Measurements from ENCODE around the gene EPC1.
A peak's percentile ranks its signal among the peaks of the same experiment; 100 is the strongest.
"Not testable (repeated sequence)": the region's sequence is repeated elsewhere in the genome, so short reads cannot be mapped to it uniquely, and the experiment has no call there.

The EPC1 gene

GRCh38 chr10:32268788-32269187 is 78.2 kb downstream of the EPC1 start:
- DNase-seq, result no peak

- DNase-seq, result no peak
These were observed 80.0 kb downstream of the EPC1 start for GRCh38 chr10:32266979-32267378.

- no peak for DNase-seq
These were observed 80.4 kb downstream of the EPC1 start for GRCh38 chr10:32266566-32266965.

- DNase-seq, result no peak
These were observed 81.2 kb downstream of the EPC1 start for GRCh38 chr10:32265756-32266155.

GRCh38 chr10:32263300-32263699 is 83.7 kb downstream of the EPC1 start:
- DNase-seq, result no peak

GRCh38 chr10:32259551-32259950 is 87.4 kb downstream of the EPC1 start:
- no peak for DNase-seq

GRCh38 chr10:32256613-32257437 is 90.1 kb downstream of the EPC1 start:
- DNase-seq, result peak; percentile 56

- DNase-seq, result no peak
These were observed 93.1 kb downstream of the EPC1 start for GRCh38 chr10:32253821-32254220.

- DNase-seq, result no peak
These were observed 93.7 kb downstream of the EPC1 start for GRCh38 chr10:32253276-32253675.

- DNase-seq, result not testable (repeated sequence)
These were observed 96.5 kb downstream of the EPC1 start for GRCh38 chr10:32250489-32250888.

- no peak for DNase-seq
These were observed 100.3 kb downstream of the EPC1 start for GRCh38 chr10:32246685-32247084.

- no peak for DNase-seq
These were observed 101.2 kb downstream of the EPC1 start for GRCh38 chr10:32245760-32246159.

- DNase-seq, result no peak
These were observed 102.3 kb downstream of the EPC1 start for GRCh38 chr10:32244421-32245207.

- no peak for DNase-seq
These were observed 102.9 kb downstream of the EPC1 start for GRCh38 chr10:32244011-32244410.

- no peak for DNase-seq
These were observed 105.0 kb downstream of the EPC1 start for GRCh38 chr10:32241946-32242345.

- no peak for DNase-seq
These were observed 106.5 kb downstream of the EPC1 start for GRCh38 chr10:32240471-32240870.

GRCh38 chr10:32239769-32240168 is 107.2 kb downstream of the EPC1 start:
- DNase-seq, result no peak

GRCh38 chr10:32237644-32238345 is 109.2 kb downstream of the EPC1 start:
- no peak for DNase-seq

- DNase-seq, result no peak
These were observed 112.5 kb downstream of the EPC1 start for GRCh38 chr10:32234471-32234870.

GRCh38 chr10:32233375-32233774 is 113.6 kb downstream of the EPC1 start:
- not testable (repeated sequence) for DNase-seq

- DNase-seq, result no peak
These were observed 114.6 kb downstream of the EPC1 start for GRCh38 chr10:32232378-32232777.

- DNase-seq, result not testable (repeated sequence)
These were observed 117.2 kb downstream of the EPC1 start for GRCh38 chr10:32229788-32230187.

GRCh38 chr10:32229170-32229569 is 117.8 kb downstream of the EPC1 start:
- DNase-seq, result no peak

All from right forelimb (tissue), 1 donor.